GM18498 (cell line): Measurements from ENCODE around the gene HRH2.
"Not testable (repeated sequence)": the region's sequence is repeated elsewhere in the genome, so short reads cannot be mapped to it uniquely, and the experiment has no call there.

Experiments used
- ATAC-seq: cut with Tn5 transposase; IDR thresholded peaks from one replicate; pipeline ENCODE4 v1.9.1; 2021; ENCODE audit warnings: mild to moderate bottlenecking, moderate library complexity; ENCODE audit not compliant: unreplicated experiment

Gene HRH2, protein sequence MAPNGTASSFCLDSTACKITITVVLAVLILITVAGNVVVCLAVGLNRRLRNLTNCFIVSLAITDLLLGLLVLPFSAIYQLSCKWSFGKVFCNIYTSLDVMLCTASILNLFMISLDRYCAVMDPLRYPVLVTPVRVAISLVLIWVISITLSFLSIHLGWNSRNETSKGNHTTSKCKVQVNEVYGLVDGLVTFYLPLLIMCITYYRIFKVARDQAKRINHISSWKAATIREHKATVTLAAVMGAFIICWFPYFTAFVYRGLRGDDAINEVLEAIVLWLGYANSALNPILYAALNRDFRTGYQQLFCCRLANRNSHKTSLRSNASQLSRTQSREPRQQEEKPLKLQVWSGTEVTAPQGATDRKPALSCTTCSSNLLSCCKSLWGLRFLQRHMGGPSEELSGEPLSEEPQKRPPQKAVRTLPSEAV

DNA sequence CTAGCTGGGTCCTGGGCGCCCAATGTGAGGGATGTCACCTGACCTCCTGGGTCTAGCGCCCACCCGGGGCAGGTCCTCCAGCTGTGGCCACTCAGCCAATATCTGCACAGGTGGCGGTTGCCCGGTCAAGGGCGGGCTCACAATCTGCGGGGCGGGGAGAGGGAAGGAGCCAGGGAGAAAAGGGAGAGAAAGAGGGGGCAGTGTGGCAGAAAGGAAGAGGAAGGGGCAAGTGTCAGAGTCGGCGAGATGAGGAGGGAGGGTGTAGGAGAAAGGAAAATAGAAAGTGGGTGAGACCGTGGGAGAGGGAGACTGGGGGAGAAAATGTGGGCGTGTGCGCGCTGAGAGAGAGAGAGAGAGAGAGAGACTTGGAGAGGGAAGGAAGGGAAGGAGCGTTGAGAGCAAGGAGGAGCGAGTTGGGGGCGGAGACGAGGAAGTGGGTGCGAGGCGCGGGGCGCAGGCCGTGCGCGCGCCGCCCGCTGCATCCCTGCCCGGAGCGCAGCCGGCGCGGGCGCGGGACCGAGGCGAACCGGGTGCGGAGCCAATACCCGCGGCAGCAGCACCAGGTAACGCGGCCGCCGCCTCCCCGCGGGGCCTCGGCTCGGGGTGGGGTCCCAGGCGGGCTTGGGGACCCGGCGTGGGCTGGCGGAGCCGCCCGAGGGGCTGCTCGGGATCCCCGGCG, at the start of gene HRH2:
Gene HRH2, plus strand, starts transcription at position 479 of the 679 bp plus-strand sequence. CDS start 25,163 bp downstream, outside the sequence.
- no peak for ATAC-seq

DNA sequence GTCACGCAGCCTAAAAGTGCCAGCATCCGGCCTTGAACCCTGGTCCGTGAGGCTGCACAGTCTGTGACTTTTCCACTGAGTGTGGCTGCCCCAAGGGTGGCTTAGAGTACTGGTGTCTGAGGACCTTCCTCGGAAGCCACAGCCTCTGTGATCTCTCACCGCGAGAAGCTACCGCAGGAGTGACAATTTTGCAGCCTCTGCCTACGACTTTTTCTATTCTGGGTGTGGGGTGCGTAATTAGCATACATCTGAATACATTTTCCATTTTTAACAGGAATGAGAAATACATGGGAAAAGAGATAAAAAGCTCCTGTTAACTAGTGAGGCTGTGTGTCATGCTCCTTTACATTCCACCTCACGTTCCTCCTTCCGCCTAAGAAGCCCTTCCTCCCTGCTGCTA, 48.3 kb upstream of the HRH2 start:
- ATAC-seq: no peak

DNA sequence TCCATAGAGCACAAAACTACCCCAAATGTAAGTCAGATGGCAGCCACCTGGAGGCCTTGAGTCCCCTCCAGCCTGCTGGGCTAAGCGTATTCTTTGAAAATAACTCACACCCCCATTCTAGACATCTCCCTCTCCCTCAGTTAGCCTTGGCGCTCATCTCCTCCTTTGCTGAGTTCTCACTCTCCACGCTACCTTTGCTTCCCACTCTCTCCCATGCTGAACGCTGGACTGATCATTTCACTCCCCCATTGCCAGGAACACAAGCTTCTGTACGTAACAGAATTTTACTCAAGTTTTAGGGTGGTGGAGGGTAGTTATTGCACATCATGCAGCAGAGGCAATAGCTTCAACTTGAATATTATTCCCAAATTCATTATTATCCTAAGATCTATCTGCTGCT, 47.5 kb upstream of the HRH2 start:
- no peak for ATAC-seq

DNA sequence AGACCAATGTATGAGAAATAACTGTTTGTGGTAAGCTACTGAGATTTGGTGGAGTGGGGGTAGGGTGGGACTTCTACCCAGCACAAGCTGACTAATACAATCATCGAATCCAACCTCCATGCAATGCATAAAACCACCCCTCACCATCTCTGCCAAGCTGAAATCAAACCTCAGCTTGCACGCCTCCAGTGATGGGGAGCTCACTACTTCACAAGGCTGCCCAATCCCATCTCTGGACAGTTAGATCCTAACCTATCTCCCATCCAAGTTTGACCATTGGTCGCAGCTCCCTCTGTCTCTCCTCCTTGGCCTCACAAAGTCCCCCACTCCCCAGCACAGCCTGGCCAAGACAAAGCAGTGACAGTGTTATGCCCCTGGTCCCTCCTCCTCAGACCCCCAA, 47.0 kb upstream of the HRH2 start:
- no peak for ATAC-seq

DNA sequence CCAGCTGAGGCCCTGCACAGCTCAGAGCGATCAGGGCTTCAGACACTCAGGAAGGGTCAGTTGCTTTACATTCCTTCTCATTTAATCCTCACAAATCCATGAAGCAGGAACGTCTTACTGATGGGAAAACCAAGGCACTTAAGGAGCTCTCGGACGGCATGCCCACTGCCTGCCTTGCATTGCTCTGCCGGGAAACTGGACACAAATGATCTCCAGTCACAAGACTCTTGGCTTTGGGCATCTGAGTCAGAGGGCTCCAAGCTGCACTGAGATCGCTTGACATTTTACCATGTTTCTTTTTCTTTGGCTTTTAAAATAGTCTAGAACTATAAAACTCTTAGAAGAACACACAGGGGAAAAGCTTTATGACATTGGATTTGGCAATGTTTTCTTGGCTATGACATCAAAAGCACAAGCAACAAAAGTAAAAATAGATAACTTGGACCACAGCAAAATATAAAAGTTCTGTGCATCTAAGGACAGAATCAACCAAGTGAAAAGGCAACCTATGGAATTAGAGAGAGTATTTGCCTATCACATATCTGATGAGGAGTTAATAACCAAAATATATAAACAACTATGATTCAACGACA, 43.6 kb upstream of the HRH2 start:
- no peak for ATAC-seq

DNA sequence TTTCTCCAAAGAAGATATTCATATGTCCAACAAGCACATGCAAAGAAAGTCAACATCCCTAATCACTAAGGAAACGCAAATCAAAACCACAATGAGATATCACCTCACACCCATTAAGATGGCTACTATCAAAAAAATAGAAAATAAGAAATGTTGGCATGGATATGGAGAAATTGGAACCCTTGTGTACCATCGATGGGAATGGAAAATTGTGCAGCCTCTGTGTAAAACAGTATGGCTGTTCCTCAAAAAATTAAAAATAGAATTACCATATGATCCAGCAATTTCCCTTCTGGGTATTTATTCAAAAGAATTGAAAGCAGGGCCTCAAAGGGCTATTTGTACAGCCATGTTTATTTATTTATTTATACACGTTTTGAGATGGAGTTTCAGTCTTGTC, 43.0 kb upstream of the HRH2 start:
- ATAC-seq: no peak

DNA sequence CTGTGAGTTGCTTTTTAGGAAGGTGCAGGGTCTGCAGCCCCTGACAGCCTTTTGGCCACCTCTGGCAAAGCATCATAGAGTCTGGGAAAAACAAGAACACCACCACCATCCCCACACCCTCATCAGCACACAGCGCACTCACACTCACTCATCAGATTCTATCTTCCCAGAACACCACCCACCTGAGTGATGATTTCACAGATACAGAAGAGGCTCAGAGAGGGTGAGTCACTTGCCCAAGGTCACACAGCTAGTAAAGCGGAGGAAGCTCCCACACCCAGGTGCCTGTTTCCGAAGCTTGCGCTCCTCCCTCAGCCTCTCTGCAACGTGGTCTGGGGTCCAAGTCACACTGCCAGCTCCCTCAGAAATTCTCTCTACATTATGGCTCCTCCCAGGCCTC, 41.8 kb upstream of the HRH2 start:
- ATAC-seq: no peak

DNA sequence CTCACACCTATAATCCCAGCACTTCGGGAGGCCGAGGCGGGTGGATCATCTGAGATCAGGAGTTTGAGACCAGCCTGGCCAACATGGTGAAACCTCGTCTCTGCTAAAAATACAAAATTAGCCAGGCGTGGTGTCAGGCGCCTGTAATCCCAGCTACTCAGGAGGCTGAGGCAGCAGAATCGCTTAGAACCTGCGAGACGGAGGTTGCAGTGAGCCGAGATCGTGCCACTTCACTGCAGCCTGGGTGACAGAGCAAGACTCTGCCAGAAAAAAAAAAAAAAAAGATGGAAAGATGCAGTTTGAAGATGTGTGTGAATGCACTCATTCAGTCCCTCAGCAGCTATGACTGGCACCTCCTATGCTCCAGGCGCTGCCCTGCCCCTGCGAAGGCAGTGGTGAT, 41.3 kb upstream of the HRH2 start:
- not testable (repeated sequence) for ATAC-seq

DNA sequence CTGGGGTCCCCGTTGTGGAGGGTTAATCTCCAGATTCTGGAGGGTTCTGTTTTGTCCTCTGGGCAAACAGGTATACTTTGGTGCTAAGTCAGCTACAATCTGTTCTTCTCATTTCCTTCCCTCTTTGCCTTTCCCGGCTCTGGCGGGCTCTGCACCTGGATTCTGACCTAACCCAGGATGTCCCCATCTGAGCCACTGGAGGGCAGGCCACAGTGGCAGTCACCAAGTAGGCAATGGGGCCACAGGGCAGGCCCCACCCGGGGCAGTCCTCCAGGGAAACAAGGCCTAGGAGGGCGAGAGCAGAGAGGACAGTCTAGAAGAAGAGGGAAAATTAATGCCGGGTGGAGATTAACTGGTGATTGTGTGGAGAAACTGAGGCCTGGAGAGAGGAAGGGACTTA, 40.4 kb upstream of the HRH2 start:
- ATAC-seq: no peak

DNA sequence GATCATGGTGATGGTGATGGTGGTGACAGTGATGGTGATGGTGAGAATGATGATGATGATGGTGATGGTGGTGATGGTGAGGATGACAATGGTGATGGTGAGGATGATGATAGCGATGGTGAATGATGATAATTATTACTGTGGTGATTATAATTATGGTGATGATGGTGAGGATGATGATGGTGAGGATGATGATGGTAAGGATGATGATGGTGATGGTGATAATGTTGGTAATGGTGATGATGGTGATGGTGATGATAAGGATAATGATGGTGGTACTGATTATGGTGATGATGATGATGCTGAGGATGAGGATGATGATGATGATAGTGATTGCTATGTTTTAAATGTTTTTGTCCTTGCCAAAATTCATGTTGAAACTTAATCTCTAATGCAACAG, 37.3 kb upstream of the HRH2 start:
- no peak for ATAC-seq

DNA sequence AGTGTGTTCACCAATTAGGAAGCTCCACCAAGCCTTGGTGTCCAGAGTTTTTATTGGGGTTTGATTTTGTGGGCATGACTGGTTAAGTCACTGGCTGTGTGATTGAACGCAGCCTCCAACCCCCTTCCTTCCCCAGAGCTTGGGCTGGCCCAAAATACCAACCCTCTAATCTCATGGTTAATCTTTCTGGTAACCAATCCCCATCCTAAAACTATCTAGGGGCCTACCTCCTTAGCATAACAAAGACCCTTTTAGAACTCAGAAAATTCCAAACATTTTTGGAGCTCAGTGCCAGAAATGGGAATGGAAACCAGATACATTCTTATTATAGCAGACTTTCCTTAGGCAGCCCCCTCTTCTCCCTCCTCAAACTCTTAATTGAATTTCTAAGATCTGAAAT, 35.9 kb upstream of the HRH2 start:
- no peak for ATAC-seq

DNA sequence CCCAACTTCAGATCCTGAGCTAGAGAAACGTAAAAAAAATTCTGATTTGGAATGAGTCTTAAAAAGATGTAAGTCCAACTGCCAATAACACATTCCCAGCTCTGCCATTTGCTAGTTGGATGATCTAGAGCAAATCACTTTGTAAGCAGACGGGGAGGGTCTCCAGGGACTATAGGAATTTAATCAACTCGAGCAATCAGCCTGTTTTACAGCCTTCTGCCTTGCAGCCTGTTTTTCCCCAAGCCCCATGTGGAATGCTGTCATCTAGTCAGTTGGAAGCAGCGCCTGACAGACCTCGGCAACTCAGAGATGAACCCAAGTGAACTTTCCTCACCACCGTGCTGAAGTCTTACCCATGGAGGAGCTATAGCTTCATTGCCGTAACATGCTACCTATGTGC, 34.8 kb upstream of the HRH2 start:
- no peak for ATAC-seq

DNA sequence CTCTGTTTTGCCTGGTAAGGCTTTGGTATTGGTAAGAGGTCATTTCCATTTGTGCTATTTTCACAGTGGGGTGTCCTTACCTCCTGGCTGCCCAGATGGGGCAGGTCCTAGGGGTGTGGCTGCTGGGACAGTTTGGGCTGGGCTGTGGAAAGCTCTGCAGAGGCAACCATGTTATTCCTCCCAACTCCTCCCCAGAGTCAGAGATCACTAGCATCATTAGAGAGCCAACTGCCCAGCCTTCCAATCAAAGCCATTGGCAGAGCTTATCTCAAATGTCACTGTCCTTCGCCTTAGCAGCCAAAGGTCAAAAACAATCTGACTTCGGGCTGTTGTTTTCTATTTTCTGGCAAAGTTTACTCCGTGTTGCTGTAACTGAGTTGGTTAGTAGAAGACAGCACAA, 33.6 kb upstream of the HRH2 start:
- no peak for ATAC-seq

DNA sequence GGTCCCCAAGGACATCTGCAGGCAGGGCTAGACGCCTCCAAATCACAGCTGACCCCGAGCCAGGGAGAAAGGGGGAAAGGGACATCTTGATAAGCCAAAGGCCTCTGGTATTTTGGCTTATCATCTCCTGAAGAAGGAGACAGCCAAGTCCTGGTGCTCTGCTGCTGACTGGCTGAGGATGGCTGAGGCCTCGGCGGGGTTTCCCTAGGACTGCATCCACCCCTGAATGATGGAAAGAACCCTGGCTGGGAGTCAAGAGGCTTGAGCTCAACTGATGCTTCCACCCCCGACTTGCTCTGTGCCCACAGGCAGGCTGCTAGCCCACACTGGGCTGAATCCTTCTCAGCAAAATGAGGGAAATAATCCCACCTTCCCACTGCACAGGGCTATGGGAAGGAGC, 30.9 kb upstream of the HRH2 start:
- ATAC-seq: no peak

DNA sequence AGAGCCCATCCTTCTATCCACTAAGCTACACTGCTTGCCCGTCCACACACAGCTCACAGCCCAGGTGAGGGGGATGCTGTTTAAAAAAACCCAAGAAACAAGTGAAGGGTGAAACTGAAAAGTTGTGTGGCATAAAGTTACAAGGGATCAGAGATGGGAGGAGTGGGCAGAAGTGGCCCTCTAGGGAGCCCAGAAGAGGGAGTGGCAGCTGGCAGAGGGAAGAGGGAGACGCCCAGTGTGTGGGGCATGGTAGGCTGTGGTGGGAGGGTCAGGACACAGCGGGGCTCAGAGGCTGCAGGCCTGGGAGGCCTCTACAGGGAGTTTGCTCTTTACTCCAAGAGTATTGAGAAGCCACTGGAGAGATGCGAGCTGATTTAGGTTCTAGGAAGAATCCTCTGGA, 30.1 kb upstream of the HRH2 start:
- ATAC-seq: no peak

DNA sequence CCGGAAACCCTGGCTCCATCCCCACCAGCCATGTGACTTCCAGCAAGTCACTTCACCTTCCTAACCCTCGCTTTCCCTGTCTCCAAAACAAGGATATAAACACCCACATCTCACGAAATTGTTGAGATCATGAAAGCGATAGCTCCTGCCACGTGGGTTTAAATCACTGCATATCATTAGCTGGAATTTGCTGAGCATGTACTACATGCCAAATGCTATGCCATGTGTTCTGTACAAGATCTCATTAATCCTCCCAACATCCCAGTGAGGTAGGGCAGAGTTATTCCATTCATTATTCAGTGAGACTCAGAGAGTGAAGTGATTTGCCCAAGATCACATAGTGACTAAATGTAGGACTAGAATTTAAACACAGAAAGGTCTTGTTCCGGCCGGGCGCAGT, 29.2 kb upstream of the HRH2 start:
- ATAC-seq: no peak

DNA sequence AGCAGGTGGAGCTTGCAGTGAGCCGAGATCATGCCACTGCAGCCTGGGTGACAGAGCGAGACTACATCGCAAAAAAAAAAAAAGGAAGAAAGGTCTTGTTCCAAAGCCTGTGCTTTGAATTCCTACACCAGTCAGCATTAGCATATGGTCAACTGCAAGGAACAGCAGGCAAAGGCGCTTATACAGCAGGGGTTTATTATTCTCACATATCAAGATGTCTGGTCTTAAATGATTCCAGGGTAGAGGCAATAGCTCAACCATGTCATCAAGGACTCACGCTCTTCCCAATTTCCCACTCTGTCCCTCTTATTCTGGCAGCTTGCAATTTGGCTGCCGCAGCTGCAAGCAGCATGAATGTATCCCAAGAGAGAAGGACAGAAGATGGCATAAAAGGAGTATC, 28.6 kb upstream of the HRH2 start:
- ATAC-seq: no peak

DNA sequence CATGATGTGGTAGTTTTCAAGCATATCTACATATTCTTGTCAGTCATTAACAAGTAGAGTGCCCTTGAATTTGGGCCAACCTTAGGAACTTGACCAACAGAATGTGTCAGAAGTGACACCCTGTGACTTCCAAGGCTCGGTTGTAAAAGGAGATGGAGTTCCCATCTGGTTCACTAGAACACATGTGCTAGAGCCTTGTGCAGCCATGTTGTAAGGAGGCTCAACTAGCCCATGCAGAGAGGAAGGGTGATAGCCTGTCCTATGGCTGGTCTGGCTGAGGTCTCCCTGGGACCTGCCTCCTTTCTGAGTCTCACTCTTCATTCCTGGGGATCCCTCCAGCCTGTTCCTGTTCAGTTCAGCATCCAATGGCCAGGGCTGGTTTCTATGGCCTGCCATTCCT, 28.1 kb upstream of the HRH2 start:
- no peak for ATAC-seq

DNA sequence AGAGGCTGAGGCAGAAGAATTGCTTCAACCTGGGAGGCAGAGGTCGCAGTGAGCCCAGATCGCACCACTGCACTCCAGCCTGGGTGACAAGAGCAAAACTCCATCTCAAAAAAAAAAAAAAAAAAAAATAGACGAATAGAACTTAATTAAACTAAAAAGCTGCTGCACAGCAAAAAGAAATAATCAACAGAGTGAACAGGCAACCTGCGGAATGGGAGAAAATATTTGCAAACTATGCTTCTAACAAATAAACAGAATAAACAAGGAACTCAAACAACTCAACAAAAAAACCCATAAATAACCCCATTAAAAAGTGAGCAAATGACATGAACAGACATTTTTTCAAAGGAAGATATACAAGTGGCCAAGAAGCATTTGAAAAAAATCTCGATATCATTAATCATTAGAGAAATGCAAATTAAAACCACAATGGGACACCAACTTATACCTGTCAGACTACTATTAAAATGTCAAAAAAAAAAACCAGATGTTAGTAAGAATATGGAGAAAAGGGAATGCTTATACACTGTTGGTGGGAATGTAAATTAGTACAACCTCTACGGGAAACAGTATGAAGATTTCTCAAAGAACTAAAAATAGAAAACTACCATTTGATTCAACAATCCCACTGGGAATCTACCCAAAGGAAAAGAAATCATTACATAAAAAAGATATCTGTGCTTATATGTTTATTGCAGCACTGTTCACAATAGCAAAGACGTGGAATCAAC, 21.9 kb upstream of the HRH2 start:
- ATAC-seq: no peak

DNA sequence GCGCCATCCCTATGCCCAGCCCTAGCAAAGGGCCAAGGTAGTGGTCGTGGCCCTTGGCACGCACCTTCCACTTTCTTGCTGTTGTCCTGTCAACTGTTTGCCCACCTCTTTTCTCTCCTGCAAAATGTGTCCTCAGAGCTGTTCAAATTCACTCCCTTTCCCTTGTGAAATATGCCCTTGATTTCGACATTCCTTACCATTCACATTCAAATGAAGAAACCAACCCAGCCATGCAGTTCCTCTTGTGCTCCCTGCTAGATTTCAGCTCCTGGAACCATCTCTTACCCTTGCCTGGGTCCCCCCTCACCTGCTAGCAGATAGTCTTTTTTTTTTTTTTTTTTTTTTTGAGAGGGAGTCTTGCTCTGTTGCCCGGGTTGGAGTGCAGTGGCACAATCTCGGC, 19.6 kb upstream of the HRH2 start:
- ATAC-seq: no peak

DNA sequence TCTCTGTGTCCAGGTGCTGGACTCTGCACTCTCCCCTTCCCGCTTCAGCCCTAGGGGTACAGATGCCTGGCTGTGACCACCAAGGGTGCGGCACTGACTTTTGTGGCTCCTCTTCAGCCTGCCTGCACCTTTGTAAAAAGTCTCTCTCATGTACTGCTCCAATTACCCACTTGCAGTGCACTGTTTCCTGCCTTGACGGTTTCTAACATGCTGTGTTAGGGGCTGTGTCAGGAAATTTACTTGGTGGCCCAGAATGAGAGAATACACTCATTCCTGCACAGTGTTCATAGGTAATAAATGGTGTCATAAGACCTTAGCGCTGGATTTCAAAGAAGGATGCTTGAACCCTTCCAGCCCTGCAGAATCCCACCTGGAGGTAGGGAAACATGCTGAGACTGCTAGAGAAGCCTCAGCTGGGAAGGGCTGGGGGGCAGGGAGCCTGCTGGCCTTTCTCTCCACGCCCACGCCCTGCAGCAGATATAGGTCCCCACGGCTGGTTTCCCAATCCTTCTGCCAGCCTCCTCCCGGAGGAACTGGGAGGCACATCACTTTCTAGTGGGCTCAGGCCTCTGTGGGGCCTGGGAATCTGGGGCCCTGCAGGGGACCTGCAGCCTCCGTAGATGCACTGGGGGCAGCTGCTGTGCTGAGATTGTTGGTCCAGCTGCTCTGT, 17.6 kb upstream of the HRH2 start:
- ATAC-seq: no peak
